Kidney (tissue), 14 donors: ENCODE results near the gene TMEM271. TPM values are rescaled to one million over a fixed set of nuclear protein-coding genes. Genes with fewer than 3 reads are reported as not detected.

Experiments used
- DNase-seq, 5 donors: peaks; one replicate each; pipeline ENCODE4 v3.0.0-alpha.2; 2013 to 2020
- FAIRE-seq: peaks from 2 replicates; lab custom pipeline; 2012; peaks lifted over from hg19 to GRCh38; lab: Jason Lieb, UNC
- H3K27ac ChIP-seq, 2 donors: one replicate each; pipeline ENCODE4 v1.7.0; 2013; ENCODE audit warnings: low read depth in 2 of 2, low read length in 2 of 2, inconsistent platforms in 1 of 2
- H3K27me3 ChIP-seq: one replicate; pipeline ENCODE4 v1.7.1; 2013; ENCODE audit warnings: low read length, inconsistent platforms; ENCODE audit not compliant: control insufficient read depth, insufficient read depth
- H3K36me3 ChIP-seq, 3 donors: one replicate each; pipeline versions ENCODE4 v1.7.0 to v1.7.1; 2013; ENCODE audit warnings: low read length in 3 of 3, control low read depth in 1 of 3, inconsistent platforms in 1 of 3; ENCODE audit not compliant: insufficient read depth in 3 of 3, control insufficient read depth in 2 of 3
- H3K4me1 ChIP-seq, 3 donors: one replicate each; pipeline versions ENCODE4 v1.7.0 to v1.7.1; 2013; ENCODE audit warnings: low read length in 3 of 3, inconsistent platforms in 1 of 3, low read depth in 1 of 3; ENCODE audit not compliant: control insufficient read depth in 2 of 3, insufficient read depth in 2 of 3
- H3K4me3 ChIP-seq, 3 donors: one replicate each; pipeline versions ENCODE4 v1.7.0 to v1.8.1; 2013; ENCODE audit warnings: low read length in 3 of 3, control low read depth in 1 of 3, inconsistent platforms in 1 of 3
- H3K9ac ChIP-seq, 3 donors: one replicate each; pipeline versions ENCODE4 v1.7.0 to v1.7.1; 2013; ENCODE audit warnings: low read length in 3 of 3, control low read depth in 1 of 3, inconsistent platforms in 1 of 3
- H3K9me3 ChIP-seq, 3 donors: one replicate each; pipeline versions ENCODE4 v1.7.0 to v1.7.1; 2013; ENCODE audit warnings: low read length in 3 of 3, control low read depth in 1 of 3, inconsistent platforms in 1 of 3; ENCODE audit not compliant: control insufficient read depth in 2 of 3, insufficient read depth in 1 of 3
- CTCF ChIP-seq: IDR thresholded peaks from 3 replicates; pipeline ENCODE4 v1.5.1; 2012; ENCODE audit warnings: mild to moderate bottlenecking, moderate library complexity, borderline replicate concordance; ENCODE audit not compliant: insufficient read depth; ENCODE audit errors: extremely low read depth
- intact Hi-C: fragments of 100-400 bp; cut with DNase I; formaldehyde crosslinking; loops from one replicate; pipeline ENCODE4 v1.11.1; 2022
- polyA plus RNA-seq: library from polyadenylated mRNA; stranded (reverse); fragments of 350-450 nt; fragmentation: Illumina TruSeq; extraction: RNeasy Lipid Tissue Mini Kit (QIAGEN cat#74804); gene quantifications from one replicate; pipeline ENCODE4 v1.2.3, GENCODE V29; 2014; ENCODE audit warnings: low read depth, low replicate concordance; ENCODE audit not compliant: insufficient read depth
- total RNA-seq: library from RNA; stranded (reverse); fragmentation: NEBNext Ultra II Directional; extraction: Animal tissue kit (Norgen Biotek cat#: 25700); gene quantifications from one replicate; pipeline ENCODE4 v1.2.1, GENCODE V29; 2021
- donor health status: control.
- donor health status: control.
- donor health status: control.
- donor health status: control.
- donor health status: control.
- donor health status: DM: yes; HTN: yes; CAD: no.
- donor health status: Normal renal cell carcinoma (clear cell type).

TMEM271 gene
- total and polyA plus RNA-seq, 2 donors from 2014 or later = not detected

DNA sequence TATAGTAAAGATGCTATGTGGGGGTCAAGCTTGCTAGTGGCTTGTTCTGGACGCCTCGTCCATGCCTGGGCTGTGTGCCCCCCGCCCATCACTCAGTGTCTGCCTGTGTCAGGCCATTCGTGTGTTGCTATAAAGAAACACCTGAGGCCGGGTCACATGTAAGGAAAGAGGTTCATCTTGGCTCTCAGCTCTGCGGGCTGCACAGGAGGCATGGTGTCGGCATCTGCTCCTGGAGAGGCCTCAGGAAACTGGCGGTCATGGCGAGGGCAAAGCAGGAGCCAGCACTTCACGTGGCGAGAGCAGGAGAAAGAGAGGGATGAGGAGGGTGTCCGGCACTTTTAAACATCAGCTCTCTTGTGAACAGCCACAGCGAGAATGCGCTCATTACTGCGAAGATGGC lies 51.9 kb downstream of the TMEM271 start:
- Histone ChIP-seq H3K9ac (no peak overlapping the region), H3K4me3 (no peak overlapping the region), H3K9me3 (no peaks in the 10 kb centered on the region), H3K4me1 (no peaks in the 10 kb centered on the region), H3K27me3 (no peaks in the 10 kb centered on the region), H3K36me3 (peaks cover 3 to 25% (median 25%) of the 10 kb centered on the region in 3 donors), H3K27ac (no peak overlapping the region)
- TF ChIP-seq CTCF = no peak
- intact Hi-C loops = no loop called here
- FAIRE-seq (no peak), DNase-seq (peak in 1 of 5 donors; percentile 16)

Other genes with a start within 250 kb of the TMEM271 start
- 26.6 TPM for gene ZNF141, start 238.5 kb downstream of the TMEM271 start, total RNA-seq
- 5.9 TPM for gene ZNF141, start 238.5 kb downstream of the TMEM271 start, polyA plus RNA-seq
- gene ZNF721, start 77.1 kb downstream of the TMEM271 start, total RNA-seq = 33.3 TPM
- gene ZNF721, start 77.1 kb downstream of the TMEM271 start, polyA plus RNA-seq = 9.2 TPM
- gene PIGG, start 77.1 kb downstream of the TMEM271 start, total RNA-seq = 67.9 TPM
- 37.8 TPM for gene PIGG, start 77.1 kb downstream of the TMEM271 start, polyA plus RNA-seq
- 10.7 TPM for gene PDE6B, start 49.3 kb upstream of the TMEM271 start, total RNA-seq
- 10.8 TPM for gene PDE6B, start 49.3 kb upstream of the TMEM271 start, polyA plus RNA-seq
- gene ATP5ME, start 98.0 kb upstream of the TMEM271 start, total RNA-seq = 248 TPM
- gene ATP5ME, start 98.0 kb upstream of the TMEM271 start, polyA plus RNA-seq = 1,928 TPM
- gene MYL5, start 98.2 kb upstream of the TMEM271 start, total RNA-seq = 17.9 TPM
- 29.6 TPM for gene MYL5, start 98.2 kb upstream of the TMEM271 start, polyA plus RNA-seq
- gene SLC49A3, start 112.9 kb upstream of the TMEM271 start, total RNA-seq = 18.2 TPM
- gene SLC49A3, start 112.9 kb upstream of the TMEM271 start, polyA plus RNA-seq = 12.6 TPM
- gene PCGF3, start 129.5 kb upstream of the TMEM271 start, total RNA-seq = 59.6 TPM
- gene PCGF3, start 129.5 kb upstream of the TMEM271 start, polyA plus RNA-seq = 21.7 TPM
- gene CPLX1, start 249.8 kb upstream of the TMEM271 start, total RNA-seq = 10.2 TPM
- gene CPLX1, start 249.8 kb upstream of the TMEM271 start, polyA plus RNA-seq = 3.9 TPM